Islet precursor cell (in vitro differentiated cells): ENCODE data around the gene ATP5PD.
"Not testable (repeated sequence)": the region's sequence is repeated elsewhere in the genome, so short reads cannot be mapped to it uniquely, and the experiment has no call there.

ENCODE experiments used
- DNase-seq: peaks from one replicate; pipeline ENCODE4 v3.0.0-alpha.2; 2018

The ATP5PD gene

DNA sequence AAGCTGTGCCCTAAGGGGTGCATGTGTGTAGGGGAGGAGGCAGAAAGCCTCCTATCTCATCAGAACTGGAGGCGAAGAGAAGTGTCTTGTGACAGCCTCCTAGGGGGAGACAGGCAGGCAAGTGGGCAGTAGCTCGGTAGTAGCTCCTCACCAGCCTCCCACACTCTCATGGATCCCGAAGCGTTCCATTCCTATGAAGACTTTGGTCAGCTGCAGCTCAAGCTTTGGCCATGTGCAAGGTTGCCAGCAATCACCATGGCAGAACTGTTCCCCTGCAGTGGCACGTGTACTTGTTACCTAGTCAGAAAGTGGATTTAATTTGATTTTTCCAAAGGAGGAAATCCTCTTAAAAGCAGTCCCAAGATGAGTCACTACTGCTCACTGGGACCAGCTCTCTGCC lies 27.6 kb downstream of the ATP5PD start:
- no peak for DNase-seq

DNA sequence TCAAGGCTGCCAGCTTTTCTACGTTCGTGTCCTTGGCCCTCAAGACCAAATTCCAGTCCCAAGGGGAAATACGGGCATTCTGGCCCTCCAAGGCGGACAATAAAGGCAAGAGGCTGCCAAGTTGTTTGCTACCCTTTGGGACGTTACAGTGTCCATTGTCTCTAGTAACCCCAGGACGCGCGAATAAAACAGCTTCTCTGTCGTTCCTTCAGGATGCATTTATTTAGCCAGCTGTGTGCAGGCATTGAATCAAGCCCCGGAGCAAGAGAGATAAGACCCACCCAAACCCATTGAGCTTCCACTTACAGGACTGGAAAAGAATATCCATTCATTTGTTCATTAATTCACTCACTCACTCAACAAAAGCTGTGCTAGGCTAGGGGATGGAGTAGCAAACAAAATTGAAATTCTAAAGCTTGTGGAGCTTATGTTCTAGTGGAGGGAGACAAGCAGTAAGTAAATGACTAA lies 33.6 kb downstream of the ATP5PD start:
- DNase-seq, result no peak

DNA sequence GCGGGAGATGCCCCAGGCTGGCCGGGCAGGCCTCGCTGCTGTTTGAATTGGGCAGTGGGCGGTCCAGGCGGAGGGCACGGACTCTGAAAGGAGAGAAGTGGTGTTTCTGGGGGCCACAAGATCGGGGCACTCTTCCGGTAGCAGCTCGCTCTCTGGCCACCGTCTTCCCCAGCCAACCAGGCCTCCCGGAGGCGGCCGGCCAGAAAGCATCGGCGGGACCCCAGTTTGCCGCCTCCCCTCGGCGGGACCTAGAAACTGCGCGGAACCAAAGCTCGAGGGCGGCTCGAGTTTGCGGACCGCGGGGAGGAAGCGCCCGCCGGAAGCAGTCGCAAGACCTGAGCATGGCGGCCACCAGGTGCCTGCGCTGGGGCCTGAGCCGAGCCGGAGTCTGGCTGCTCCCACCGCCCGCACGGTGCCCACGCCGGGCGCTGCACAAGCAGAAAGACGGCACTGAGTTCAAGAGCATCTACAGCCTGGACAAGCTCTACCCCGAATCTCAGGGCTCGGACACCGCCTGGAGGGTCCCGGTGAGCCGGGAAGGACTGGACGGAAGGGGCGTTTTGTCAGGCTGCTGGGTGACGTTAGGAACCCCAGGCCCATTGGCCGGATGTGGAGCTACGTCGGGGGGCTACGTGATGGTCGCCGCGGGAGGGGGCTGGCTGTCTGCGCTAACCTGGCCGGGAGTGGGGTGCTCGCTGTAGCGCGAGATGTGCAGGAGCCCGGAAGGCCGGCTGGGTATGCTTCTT lies 34.2 kb downstream of the ATP5PD start, which contains the start of gene MRPL58:
TSS of gene MRPL58 (plus strand) at position 325 of the 746 bp plus-strand sequence. CDS start at position 342, 17 bp downstream.
- DNase-seq, result peak; percentile 95

DNA sequence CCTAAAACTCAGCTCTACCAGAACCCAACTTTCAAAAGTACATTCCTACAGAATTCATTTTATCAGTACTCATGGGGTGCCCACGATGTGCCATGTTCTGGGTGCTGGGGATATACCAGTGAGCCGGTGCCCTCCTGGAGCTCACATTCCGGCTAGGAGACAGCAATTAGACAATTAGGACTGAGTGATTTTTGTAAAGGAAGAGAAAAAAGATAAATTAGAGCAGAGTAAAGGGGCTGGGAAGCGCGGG lies 34.7 kb downstream of the ATP5PD start:
- no peak for DNase-seq

DNA sequence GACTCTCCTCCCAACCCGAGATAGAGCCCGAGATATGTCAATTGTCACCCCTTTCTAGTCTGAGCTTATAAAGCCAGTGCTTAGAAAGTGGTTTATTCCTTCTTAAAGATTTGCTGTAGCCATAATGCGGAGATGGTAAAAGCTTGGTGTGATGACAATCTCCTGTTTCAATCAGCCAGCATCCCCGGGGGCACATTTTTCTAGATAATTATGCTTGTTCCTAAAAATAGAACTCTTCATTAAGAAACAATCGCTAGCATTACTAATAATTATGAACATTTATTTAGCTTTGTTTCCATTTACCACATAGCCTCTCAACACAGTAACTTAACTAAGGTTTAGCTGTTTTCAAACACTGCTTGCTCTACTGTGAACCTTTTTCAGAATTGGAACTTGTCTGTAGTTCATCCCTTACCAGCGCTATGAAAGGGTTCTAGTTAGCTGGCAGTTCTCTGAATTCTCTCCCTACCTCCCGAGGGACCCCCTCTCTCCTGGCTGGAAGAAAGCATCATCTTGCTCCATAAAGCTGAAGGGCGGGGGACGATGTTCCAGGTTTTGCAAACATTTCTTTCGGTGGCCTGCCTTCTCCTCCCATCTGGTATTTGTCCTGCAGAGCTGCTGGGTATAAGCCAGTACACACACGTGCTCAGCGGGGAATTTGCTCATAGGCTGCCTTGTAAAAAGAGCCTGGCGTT lies 35.2 kb downstream of the ATP5PD start:
- DNase-seq, result no peak

DNA sequence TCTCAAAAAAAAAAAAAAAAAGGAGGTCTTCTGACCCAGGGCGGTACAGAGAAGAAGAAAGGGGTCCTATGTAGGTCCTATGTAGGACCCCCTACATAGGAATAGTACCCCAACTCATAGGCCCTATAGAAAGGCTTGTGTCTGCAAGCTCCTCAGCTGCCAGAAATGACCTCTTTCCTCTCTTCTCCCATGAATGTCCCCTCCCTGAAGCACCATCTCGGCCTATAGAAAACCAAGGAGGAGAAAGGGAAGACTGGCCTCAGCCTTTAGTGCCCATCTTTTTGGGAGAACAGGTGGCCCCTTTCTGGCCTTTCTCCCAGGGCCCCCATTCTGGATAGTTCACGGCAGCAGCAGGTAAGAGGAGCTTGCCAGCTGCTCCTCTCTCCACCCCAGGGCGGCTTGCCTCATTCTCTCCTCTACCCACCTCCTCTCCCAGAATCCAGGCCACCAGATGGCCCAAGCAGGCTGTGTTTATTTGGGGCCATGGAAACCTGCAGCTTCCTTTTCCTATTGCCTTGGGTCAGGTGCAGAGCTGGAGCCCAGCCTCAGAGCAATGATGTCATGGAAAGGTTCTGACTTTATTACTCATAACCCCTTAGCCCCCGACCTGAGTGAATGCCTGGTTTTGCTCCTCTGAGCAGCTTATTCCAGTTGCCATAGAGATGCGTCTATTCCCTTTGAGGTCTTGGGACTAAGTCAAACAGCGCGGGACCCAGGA lies 35.9 kb downstream of the ATP5PD start:
- peak; percentile 90 for DNase-seq

DNA sequence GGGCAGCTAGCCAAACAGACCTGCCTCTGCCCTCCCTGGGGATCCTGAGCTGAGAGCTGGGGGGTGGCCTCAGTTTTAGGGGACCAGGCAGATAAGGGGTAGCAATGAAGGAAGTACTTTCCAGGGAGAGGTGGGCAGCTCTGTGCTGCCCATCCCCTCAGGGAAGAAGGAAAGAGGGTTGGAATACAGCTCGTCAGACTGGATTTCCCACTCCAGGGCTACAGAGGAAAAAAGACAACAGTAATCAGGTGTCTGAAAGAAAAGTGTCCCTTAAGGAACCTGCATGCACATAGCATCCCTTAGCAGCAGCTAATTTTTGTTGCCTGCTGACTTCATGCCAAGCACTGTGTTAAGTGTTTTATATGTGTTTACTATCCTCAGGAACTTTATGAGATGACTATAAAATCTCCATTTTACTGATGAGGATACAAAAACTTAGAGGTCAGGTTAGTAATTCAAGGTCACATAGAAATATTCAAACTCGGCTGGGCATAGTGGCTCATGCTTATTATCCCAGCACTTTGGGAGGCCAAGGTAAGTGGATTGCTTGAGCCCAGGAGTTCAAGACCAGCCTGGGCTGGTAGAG lies 37.5 kb downstream of the ATP5PD start:
- peak; percentile 77 for DNase-seq

DNA sequence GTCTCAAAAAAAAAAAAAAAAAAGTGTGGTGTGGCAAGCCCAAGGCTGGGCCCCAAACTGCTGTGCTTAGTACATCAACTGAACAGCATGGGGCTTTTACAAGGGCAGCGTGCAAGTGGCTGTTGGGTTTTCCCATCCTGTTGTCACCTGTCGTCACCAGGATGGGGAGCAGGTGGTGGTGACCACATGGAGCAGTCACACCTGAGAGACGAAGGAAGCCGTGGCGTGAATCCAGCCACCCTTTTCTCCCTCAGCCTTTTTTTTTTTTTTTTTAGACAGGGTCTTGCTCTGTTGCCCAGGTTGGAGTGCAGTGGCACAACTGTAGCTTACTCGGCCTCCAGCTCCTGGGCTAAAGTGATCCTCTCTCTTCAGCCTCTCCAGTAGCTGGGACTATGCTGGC lies 38.4 kb downstream of the ATP5PD start:
- no peak for DNase-seq

DNA sequence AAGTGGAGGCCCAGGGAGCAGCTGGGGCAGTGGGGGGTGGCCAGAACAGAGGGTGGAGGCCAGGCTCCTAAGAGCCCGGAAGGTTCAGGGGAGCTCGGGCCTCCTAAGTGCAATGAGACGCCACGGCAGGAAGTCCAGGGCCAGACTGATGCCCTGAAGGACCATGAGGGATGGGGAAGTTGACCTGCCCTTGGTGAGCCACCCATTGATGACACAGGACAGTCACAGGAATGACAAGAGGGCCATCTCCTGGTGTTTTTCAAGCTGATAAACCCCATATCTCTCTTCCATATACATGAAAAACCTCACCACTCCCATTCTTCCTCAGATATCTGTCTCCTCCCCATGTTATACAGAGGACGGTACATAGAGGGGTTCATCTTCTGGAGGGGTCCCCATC lies 40.1 kb downstream of the ATP5PD start:
- no peak for DNase-seq

DNA sequence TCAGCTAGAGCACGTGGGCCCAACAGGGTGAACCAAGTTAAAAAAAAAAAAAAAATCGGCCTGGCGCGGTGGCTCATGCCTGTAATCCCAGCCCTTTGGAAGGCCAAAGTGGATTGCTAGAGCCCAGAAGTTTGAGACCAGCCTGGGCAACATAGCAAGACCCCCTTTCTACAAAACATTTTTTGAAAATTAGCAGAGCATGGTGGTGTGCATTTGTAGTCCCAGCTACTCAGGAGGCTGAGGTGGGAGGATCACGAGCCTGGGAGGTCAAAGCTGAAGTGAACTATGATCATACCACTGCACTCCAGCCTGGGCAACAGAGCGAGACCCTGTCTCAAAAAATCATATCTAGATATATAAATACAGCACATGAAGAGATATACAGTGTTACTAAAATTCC lies 40.7 kb downstream of the ATP5PD start:
- DNase-seq, result not testable (repeated sequence)

DNA sequence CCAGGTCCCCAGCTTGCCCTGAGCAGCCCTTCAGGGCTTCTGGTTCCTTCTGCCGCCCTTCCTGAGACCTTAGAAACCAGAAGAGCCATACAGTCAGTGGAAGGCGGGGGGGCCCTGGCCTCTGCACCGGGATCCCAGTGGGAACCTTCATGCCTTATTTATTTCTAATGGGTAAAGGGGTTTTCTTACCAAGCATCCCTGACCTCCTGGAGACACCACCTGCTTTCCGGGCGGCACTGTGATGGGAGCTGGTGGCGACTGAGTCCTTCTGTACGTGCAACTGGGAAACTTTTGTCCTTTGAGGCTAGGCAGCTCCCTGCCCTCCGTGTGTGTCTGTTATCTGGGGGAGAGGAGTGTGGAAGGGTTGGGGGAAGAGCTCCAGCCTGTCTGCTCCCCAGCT lies 41.5 kb downstream of the ATP5PD start:
- DNase-seq, result no peak

DNA sequence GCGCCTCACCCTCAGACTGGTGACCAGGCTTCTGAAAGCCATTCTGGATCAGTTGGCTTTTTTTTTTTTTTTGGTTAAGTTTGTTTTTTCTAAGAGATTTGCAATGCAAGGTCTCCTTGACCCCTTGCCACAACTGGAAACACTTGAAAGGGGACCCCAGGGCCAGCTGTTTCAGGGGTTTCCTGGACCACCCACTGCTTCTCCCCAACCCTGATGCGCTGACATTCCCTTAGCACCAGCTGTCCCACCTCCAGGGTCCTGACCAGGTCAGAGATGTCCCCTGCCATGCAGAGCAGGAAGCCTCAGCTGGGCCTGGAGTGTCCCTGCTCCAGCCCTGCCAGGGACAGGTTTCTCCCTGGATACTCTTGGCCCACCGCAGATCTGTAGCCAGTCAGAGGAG lies 42.4 kb downstream of the ATP5PD start:
- no peak for DNase-seq

DNA sequence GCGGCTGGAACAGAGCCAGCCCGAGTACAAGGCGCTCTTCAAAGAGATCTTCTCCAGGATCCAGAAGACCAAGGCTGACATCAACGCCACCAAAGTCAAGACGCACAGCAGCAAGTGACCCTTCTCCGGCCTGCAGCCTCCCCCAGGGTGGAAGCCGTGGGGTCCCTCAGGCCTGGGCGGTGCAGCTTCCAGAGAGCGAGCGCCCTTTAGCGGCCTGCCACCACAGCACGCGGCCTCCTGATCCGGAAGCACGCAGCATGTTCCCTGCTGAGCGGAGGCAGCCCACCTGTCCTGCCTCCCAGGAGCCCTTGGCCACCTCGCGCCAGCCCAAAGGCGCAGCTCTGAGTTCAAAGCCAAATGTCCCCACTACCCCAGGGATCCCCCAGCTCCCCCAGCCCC lies 42.8 kb downstream of the ATP5PD start:
- DNase-seq, result no peak

DNA sequence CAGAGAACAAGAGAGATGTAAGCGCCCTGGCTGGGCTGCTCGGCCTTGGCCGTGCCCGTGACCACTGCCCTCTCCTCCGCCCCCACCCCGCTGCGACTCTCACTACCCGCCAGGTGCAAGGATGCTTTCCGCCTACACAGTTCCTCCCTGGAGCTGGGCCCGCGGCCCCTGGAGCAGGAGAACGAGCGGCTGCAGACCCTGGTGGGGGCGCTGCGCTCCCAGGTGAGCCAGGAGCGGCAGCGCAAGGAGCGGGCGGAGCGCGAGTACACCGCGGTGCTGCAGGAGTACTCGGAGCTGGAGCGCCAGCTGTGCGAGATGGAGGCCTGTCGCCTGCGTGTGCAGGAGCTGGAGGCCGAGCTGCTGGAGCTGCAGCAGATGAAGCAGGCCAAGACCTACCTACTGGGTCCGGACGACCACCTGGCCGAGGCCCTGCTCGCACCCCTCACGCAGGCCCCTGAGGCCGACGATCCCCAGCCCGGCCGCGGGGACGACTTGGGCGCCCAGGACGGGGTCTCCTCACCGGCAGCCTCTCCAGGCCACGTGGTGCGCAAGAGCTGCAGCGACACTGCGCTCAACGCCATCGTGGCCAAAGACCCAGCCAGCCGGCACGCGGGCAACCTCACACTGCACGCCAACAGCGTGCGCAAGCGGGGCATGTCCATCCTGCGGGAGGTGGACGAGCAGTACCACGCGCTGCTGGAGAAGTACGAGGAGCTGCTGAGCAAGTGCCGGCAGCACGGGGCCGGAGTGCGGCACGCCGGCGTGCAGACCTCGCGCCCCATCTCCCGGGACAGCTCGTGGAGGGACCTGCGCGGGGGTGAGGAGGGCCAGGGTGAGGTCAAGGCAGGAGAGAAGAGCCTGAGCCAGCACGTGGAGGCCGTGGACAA lies 43.5 kb downstream of the ATP5PD start:
- DNase-seq, result no peak

DNA sequence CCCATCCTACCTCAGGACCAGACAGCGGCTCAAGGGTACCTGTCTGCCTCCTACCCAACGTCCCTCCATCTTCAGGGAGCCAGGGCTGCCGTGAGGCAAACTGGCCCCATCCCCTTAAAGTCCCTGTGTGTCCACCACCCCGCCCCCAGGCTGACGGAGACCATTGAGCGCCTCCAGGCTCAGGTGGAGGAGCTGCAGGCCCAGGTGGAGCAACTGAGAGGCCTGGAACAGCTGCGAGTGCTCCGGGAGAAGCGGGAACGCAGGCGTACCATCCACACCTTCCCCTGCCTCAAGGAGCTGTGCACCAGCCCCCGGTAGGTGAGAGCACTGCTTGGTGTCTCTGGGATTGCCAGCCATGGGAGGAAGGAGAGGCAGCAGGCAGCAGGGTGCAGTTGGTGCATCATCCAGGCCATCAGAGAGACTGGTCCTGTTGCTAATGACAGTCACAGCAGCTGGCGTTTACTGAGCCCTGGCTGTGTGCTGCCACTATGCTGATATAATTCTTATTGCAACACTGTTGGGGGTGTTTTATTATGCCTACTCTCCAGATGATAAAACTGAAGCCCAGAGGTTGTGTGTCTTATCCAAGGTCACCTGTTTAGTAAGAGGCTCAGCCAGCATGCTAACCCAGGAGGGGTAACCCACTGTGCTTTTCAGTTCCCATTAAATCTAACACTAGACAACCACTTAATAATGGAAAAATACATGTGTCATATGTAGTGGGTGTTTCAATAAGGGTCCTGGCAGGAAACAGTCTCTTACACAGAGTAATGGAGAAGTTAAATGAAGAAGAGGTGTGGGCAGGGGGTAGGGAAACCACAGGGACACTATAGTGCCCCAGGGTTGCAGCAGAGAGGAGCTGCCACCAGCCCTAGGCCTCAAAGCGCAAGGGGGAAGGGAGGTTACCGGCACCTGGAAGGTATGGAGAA lies 44.6 kb downstream of the ATP5PD start:
- no peak for DNase-seq

DNA sequence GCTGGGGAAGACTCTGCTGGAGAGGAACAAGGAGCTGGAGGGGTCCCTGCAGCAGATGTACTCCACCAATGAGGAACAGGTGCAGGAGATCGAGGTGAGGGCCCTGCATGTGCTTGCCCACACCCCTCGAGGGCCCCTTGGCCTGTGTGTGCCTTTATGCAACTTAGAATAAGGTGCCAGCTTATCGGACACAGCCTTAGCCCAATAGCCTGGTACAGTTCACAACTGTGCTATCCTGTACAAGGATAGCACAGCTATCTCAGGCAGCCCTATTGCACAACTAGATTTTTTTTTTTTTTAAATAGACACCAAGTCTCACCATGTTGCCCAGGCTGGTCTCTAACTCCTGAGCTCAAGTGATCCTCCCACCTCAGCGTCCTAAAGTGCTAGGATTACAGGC lies 47.2 kb downstream of the ATP5PD start:
- DNase-seq, result no peak

DNA sequence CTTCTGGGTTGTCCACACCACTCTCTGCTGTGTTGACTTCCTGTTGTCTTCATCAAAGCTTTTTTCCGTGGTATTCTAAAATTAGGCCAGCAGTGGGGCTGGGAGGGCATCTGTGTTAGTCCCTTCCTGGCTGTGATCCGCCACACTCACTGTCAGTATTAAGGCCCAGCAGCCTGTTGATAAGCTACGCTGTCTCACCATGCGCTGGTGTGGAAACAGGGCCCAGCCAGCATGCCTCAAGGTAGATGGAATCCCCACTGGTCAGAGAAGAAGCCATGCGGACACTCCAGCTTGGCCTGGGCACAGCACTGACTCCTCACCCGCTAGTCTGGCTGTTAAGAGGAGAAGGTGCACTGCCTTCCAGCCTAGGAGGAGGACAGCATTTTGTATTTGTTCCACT lies 48.0 kb downstream of the ATP5PD start:
- DNase-seq, result peak; percentile 48

DNA sequence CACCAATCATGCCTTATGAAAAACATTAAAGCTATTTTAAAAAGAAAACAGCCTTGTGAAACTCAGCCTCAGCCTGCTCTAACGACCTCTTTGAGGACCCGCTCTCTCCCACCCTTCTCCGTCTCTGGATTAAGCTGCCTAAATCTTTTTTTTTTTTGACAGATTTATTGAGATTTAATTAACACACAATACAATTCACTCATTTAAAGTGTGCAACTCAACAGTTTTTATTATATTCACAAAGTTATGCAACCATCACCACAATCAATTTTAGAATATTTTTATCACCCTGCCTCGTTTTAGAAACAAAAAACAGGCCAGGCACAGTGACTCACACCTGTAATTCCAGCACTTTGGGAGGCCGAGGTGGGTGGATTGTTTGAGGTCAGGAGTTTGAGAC lies 50.9 kb downstream of the ATP5PD start:
- DNase-seq, result no peak

DNA sequence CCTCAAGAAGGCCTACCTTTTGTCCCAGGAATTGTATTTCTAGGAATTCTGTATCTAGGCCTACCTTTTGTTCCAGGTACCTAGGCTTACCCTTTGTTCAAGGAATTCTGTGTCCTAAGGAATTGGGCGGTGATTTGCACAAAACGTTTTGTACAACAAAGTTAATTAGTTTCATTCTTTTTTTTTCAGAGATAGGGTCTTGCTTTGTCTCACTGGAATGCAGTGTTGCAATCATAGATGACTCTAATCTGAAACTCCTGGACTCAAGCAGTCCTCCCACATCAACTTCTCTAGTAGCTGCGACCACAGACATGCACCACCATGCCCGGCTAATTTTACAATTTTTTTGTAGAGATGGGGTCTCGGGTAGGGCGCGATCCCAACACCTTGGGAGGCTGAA lies 52.3 kb downstream of the ATP5PD start:
- no peak for DNase-seq

DNA sequence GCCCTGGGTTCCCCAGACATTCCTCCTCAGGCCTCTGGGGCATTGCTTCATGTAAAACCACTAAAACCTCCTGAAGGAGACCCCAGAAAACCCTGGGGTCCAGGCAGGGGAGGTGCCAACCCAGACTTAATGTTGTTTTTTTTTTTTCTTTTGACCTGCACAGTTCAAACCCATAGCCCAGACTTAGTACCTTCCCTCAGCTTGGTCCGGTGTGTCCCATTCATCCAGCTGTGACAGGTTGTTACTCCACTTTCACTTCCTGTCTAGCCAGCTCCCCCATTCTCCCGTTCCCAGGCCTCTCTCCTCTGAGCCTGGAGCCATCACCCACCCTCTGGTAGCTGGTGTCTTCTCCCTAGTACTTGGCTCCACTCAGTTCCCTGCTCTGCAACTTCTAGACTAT lies 54.5 kb downstream of the ATP5PD start:
- no peak for DNase-seq

DNA sequence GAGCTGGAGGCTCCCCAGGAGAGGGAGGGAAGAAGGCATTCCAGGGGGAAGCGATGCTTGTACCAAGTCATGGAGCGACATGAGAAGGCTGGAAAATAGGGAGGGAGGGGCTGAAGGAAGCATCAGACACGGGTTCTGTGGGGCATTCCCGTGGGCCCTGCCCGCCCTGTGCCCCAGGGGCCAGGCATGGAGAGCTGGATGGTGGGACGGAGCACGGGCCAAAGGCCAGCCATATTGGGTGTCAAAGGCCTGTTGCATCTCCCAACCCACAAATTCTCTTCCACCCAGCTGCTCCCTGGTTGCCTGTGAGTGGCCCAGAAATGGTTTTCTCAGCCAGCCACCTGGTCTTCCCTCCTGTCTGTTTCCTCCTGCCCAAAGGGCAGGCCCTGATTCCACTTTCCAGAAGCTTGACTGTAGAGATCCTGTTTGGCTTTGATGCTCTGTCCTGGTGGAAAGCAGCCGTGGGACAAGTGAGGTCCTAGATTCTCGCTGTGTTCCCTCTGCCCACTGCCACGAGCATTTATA lies 56.1 kb downstream of the ATP5PD start:
- DNase-seq, result no peak
